ENCODE measurements around the gene TNN. TPM values are rescaled to one million over a fixed set of nuclear protein-coding genes. Genes with fewer than 3 reads are reported as not detected.
"Not testable (repeated sequence)": the region's sequence is repeated elsewhere in the genome, so short reads cannot be mapped to it uniquely, and the experiment has no call there.

Gene TNN, protein sequence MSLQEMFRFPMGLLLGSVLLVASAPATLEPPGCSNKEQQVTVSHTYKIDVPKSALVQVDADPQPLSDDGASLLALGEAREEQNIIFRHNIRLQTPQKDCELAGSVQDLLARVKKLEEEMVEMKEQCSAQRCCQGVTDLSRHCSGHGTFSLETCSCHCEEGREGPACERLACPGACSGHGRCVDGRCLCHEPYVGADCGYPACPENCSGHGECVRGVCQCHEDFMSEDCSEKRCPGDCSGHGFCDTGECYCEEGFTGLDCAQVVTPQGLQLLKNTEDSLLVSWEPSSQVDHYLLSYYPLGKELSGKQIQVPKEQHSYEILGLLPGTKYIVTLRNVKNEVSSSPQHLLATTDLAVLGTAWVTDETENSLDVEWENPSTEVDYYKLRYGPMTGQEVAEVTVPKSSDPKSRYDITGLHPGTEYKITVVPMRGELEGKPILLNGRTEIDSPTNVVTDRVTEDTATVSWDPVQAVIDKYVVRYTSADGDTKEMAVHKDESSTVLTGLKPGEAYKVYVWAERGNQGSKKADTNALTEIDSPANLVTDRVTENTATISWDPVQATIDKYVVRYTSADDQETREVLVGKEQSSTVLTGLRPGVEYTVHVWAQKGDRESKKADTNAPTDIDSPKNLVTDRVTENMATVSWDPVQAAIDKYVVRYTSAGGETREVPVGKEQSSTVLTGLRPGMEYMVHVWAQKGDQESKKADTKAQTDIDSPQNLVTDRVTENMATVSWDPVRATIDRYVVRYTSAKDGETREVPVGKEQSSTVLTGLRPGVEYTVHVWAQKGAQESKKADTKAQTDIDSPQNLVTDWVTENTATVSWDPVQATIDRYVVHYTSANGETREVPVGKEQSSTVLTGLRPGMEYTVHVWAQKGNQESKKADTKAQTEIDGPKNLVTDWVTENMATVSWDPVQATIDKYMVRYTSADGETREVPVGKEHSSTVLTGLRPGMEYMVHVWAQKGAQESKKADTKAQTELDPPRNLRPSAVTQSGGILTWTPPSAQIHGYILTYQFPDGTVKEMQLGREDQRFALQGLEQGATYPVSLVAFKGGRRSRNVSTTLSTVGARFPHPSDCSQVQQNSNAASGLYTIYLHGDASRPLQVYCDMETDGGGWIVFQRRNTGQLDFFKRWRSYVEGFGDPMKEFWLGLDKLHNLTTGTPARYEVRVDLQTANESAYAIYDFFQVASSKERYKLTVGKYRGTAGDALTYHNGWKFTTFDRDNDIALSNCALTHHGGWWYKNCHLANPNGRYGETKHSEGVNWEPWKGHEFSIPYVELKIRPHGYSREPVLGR (N-terminal part only)
- total RNA-seq (0.38 TPM), polyA plus RNA-seq (0.27 TPM)
- long read RNA-seq, donor 1, result 0 reads
- long read RNA-seq, donor 2, result 0 reads
- long read RNA-seq, donor 3, result 0 reads
- long read RNA-seq, donor 4, result 0 reads
- long read RNA-seq, donor 5, result 0 reads
- long read RNA-seq, donor 6, result 0 reads
- long read RNA-seq, donor 7, result 0 reads
- long read RNA-seq, donor 8, result 0 reads
- long read RNA-seq, donor 9, result 0 reads
- long read RNA-seq, donor 10, result 0 reads

DNA sequence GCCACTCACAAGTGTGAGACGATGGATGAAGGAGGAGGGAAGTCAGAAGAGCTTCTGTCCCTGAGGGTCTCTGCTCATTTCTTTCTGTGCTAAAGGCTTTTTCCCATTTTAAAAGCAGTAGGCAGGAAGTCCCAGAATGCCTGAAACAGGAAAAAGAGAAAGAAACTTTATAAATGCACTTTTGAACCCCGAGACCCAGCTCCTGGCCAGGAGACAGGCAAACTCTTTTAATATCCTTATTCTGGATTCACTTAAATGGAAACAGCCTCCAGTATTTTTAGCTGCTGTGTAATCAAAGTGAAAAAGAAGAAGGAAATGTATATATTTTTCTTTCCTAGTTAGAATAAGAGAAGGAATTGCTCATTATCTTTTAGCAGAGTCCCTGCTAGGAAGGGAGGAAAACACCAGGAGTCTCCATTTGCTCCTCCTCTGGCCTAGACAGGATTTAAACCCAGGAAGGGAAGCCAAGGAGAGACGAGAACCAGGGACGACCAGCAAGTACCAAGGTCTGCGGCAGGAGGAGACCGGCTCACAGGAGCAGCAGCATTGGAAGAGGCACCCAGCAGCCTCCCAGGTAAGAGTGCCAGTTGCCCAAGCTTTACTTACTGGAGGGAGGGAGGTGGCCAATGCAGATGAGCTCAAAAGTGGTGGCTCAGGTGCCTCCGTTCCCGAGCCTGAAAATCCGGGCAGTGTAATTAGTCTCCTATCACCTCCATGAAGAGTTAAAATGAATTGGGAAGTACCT lies at the start of gene TNN:
TSS of gene TNN (plus strand) at position 472 of the 745 bp plus-strand sequence. CDS start 9,586 bp downstream, outside the sequence.
- H3K4me1 ChIP-seq (ENCODE audit: control insufficient read depth in 2 of 2, insufficient read depth in 2 of 2, low read length in 2 of 2), result peaks cover 0 to 6% of the 10 kb centered on the region in 2 donors
- no peak within 1 kb of the TSS for H3K27ac ChIP-seq (ENCODE audit: low read depth in 1 of 2, low read length in 1 of 2)
- no peak for DNase-seq (ENCODE audit: low read depth in 6 of 9, low spot score in 9 of 9)
- H3K36me3 ChIP-seq (ENCODE audit: control insufficient read depth in 2 of 2, insufficient read depth in 2 of 2, low read length in 1 of 2), result no peaks in the 10 kb centered on the region
- H3K4me3 ChIP-seq (ENCODE audit: low read length in 2 of 2), result no peak within 1 kb of the TSS
- no peaks in the 10 kb centered on the region for H3K27me3 ChIP-seq (ENCODE audit: control insufficient read depth in 2 of 2, insufficient read depth in 1 of 2, low read length in 1 of 2)
- WGBS, result 95% methylated on average over 9 of the region's 9 CpGs
- no peaks in the 10 kb centered on the region for H3K9me3 ChIP-seq (ENCODE audit: control insufficient read depth in 2 of 2, insufficient read depth in 1 of 2, low read length in 1 of 2)

DNA sequence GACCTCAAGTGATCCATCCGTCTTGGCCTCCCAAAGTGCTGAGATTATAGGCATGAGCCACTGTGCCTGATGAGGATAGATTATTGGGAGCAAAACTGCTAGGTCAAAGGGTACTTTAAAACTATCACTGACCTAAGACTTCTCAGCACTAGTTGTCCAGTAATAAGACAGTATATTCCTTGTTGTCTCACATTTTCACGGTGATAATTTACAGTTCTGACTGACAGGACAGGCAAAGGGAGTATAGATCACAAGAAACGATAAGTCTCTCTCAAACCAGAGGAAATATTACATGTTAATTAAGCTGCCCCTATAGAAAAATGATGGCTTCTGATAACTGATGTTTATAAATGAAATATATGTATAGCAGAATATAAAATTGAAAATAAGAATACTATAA lies 48.1 kb upstream of the TNN start:
- Histone ChIP-seq H3K27me3 (ENCODE audit: control insufficient read depth in 2 of 2, insufficient read depth in 1 of 2, low read length in 1 of 2) (no peaks in the 10 kb centered on the region), H3K9me3 (ENCODE audit: control insufficient read depth in 2 of 2, insufficient read depth in 1 of 2, low read length in 1 of 2) (no peaks in the 10 kb centered on the region), H3K27ac (ENCODE audit: low read depth in 1 of 2, low read length in 1 of 2) (no peak overlapping the region), H3K4me1 (ENCODE audit: control insufficient read depth in 2 of 2, insufficient read depth in 2 of 2, low read length in 2 of 2) (peaks cover 6 to 11% of the 10 kb centered on the region in 2 donors), H3K36me3 (ENCODE audit: control insufficient read depth in 2 of 2, insufficient read depth in 2 of 2, low read length in 1 of 2) (peaks cover 32 to 34% of the 10 kb centered on the region in 2 donors), H3K4me3 (ENCODE audit: low read length in 2 of 2) (no peak overlapping the region)
- 99% methylated on average over 3 of the region's 3 CpGs for WGBS
- DNase-seq (ENCODE audit: low read depth in 6 of 9, low spot score in 9 of 9), result no peak

DNA sequence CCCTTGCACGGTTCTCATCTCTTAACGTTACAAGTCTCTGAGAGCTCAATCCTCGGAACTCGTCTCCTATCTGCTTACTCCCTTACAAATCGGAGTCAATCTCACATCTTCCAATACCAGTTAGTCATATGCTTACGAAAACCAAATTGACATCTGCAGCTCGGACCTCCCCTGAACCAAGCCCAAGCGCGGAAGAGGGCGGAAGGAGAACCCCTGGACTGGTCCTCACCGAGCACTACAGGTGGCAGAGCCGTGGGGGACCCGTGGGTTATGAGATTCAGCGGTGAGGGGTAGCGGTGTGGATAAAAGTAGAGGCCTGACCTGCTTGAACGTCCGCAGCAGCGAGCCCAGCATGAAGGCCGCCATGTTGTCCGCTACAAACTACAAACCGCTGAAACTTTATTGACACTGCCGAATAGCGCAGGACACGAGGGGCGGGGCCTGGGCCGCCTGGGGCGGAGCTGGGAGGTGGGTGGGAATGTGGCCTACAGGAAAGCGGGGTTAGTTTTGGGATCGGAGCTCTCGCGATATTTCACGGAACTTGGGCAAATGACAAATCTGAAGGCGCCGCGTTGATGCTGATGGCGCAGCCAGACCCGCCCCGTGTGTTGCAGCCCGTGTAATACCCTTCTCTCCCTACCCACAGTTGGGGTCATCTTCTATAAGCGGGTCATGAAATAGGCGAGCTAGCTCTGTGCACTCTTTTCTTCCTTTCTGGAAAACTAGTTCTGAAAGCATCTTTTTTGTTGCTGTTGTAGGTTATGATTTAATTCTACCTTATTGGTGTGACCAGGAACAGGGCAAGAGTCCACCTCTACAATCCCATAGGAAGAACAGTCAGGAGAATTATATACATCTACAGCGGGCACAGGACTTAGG lies 44.4 kb upstream of the TNN start, which contains the start of gene MRPS14:
TSS of gene MRPS14 (minus strand) at position 383 of the 879 bp plus-strand sequence. CDS start at position 366, 17 bp downstream.
- H3K9me3 ChIP-seq (ENCODE audit: control insufficient read depth in 2 of 2, insufficient read depth in 1 of 2, low read length in 1 of 2), result no peaks in the 10 kb centered on the region
- DNase-seq (ENCODE audit: low read depth in 6 of 9, low spot score in 9 of 9), result peak; percentile 94 to 99 (median 99)
- H3K27ac ChIP-seq (ENCODE audit: low read depth in 1 of 2, low read length in 1 of 2), result peak within 1 kb of the TSS; percentile 85 to 88
- 4% methylated on average over 42 of the region's 42 CpGs for WGBS
- H3K4me3 ChIP-seq (ENCODE audit: low read length in 2 of 2), result peak within 1 kb of the TSS; percentile 58 to 79
- H3K4me1 ChIP-seq (ENCODE audit: control insufficient read depth in 2 of 2, insufficient read depth in 2 of 2, low read length in 2 of 2), result peaks cover 6 to 11% of the 10 kb centered on the region in 2 donors
- peaks cover 0 to 3% of the 10 kb centered on the region in 2 donors for H3K36me3 ChIP-seq (ENCODE audit: control insufficient read depth in 2 of 2, insufficient read depth in 2 of 2, low read length in 1 of 2)
- H3K27me3 ChIP-seq (ENCODE audit: control insufficient read depth in 2 of 2, insufficient read depth in 1 of 2, low read length in 1 of 2), result no peaks in the 10 kb centered on the region

DNA sequence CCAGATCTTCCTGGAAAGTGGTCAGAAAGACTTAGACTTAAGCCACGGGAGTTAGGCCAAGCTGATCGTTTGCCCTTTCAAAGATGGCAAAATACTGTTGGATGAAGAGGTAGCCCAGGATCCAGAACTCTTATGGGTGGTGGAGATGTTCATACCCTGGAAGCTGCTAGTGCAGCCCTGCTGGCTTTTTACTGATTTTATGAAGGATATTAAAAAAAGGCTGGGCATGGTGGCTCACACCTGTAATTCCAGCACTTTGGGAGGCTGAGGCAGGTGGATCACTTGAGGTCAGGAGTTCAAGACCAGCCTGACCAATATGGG lies 43.8 kb upstream of the TNN start:
- not testable (repeated sequence) for H3K36me3 ChIP-seq (ENCODE audit: control insufficient read depth in 2 of 2, insufficient read depth in 2 of 2, low read length in 1 of 2); DNase-seq (ENCODE audit: low read depth in 6 of 9, low spot score in 9 of 9); H3K9me3 ChIP-seq (ENCODE audit: control insufficient read depth in 2 of 2, insufficient read depth in 1 of 2, low read length in 1 of 2); H3K27me3 ChIP-seq (ENCODE audit: control insufficient read depth in 2 of 2, insufficient read depth in 1 of 2, low read length in 1 of 2)
- Histone ChIP-seq H3K4me1 (ENCODE audit: control insufficient read depth in 2 of 2, insufficient read depth in 2 of 2, low read length in 2 of 2) (peaks cover 6 to 11% of the 10 kb centered on the region in 2 donors), H3K27ac (ENCODE audit: low read depth in 1 of 2, low read length in 1 of 2) (peak overlapping the region; percentile 31 to 88), H3K4me3 (ENCODE audit: low read length in 2 of 2) (peak overlapping the region; percentile 58 to 79)
- 98% methylated on average over 2 of the region's 2 CpGs for WGBS

DNA sequence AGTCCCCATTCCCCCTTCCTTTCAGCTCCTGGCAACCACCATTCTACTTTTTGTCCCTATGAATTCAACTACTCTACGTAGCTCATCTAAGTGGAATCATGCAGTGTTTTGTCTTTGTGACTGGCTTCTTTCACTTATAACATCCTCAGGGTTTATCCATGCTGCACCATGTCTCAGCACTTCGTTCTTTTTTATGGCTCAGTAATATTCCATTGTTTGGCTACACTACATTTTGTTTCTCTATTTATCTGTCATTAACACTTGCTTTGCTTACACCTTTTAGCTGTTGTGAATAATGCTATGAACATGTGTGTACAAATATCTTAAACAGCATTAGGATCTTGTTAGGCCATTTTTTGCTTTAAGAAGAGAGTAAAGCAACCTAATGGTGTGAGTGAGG lies 42.9 kb upstream of the TNN start:
- Histone ChIP-seq H3K27ac (ENCODE audit: low read depth in 1 of 2, low read length in 1 of 2) (no peak overlapping the region), H3K4me3 (ENCODE audit: low read length in 2 of 2) (no peak overlapping the region), H3K36me3 (ENCODE audit: control insufficient read depth in 2 of 2, insufficient read depth in 2 of 2, low read length in 1 of 2) (no peaks in the 10 kb centered on the region), H3K9me3 (ENCODE audit: control insufficient read depth in 2 of 2, insufficient read depth in 1 of 2, low read length in 1 of 2) (no peaks in the 10 kb centered on the region), H3K4me1 (ENCODE audit: control insufficient read depth in 2 of 2, insufficient read depth in 2 of 2, low read length in 2 of 2) (peaks cover 6 to 13% of the 10 kb centered on the region in 2 donors), H3K27me3 (ENCODE audit: control insufficient read depth in 2 of 2, insufficient read depth in 1 of 2, low read length in 1 of 2) (no peaks in the 10 kb centered on the region)
- 97% methylated on average over 2 of the region's 2 CpGs for WGBS
- DNase-seq (ENCODE audit: low read depth in 6 of 9, low spot score in 9 of 9), result no peak

DNA sequence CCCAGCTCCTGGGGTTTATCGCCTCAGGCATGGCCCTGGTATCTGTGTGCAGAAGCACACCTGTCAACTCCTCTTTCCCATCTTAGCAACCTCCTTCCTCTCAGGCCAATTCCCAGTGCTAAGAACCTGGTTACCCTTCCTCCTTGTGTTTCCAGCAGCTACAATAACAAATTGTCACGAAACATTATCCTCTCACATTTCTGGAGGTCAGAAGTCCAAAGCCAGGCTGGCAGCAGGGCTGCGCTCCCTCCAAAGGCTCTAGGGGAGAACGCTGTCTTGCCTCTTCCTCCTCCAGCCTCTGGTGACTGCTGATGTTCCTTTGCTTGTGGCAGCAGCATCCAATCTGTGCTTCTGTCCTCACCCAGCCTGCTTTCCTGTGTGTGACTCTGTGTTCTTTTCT lies 33.7 kb upstream of the TNN start:
- no peak overlapping the region for H3K27ac ChIP-seq (ENCODE audit: low read depth in 1 of 2, low read length in 1 of 2)
- H3K36me3 ChIP-seq (ENCODE audit: control insufficient read depth in 2 of 2, insufficient read depth in 2 of 2, low read length in 1 of 2), result no peaks in the 10 kb centered on the region
- no peaks in the 10 kb centered on the region for H3K27me3 ChIP-seq (ENCODE audit: control insufficient read depth in 2 of 2, insufficient read depth in 1 of 2, low read length in 1 of 2)
- WGBS, result 97% methylated on average over 4 of the region's 4 CpGs
- no peak for DNase-seq (ENCODE audit: low read depth in 6 of 9, low spot score in 9 of 9)
- no peaks in the 10 kb centered on the region for H3K9me3 ChIP-seq (ENCODE audit: control insufficient read depth in 2 of 2, insufficient read depth in 1 of 2, low read length in 1 of 2)
- peaks cover 0 to 2% of the 10 kb centered on the region in 2 donors for H3K4me1 ChIP-seq (ENCODE audit: control insufficient read depth in 2 of 2, insufficient read depth in 2 of 2, low read length in 2 of 2)
- no peak overlapping the region for H3K4me3 ChIP-seq (ENCODE audit: low read length in 2 of 2)

DNA sequence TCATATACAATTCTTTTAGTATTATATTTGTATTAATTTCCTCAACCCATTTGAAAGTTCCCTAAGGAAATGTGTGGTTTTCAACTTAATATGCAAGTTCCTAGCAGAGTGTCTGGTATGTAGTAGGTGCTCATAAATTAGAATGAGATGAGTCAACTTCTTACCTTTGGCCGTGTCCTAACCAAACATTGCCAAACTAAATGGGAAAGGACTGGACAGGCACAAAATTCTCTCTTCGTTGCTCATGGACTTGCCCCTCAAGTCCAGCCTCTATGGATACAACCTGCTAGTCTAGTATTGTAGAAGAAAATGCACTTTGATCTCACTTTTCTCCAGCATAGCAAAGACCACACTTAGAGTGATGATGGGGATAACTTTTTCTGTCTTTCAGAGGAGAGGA lies 32.9 kb upstream of the TNN start:
- no peak overlapping the region for H3K4me3 ChIP-seq (ENCODE audit: low read length in 2 of 2)
- H3K9me3 ChIP-seq (ENCODE audit: control insufficient read depth in 2 of 2, insufficient read depth in 1 of 2, low read length in 1 of 2), result no peaks in the 10 kb centered on the region
- H3K27ac ChIP-seq (ENCODE audit: low read depth in 1 of 2, low read length in 1 of 2), result no peak overlapping the region
- DNase-seq (ENCODE audit: low read depth in 6 of 9, low spot score in 9 of 9), result no peak
- H3K36me3 ChIP-seq (ENCODE audit: control insufficient read depth in 2 of 2, insufficient read depth in 2 of 2, low read length in 1 of 2), result no peaks in the 10 kb centered on the region
- no peaks in the 10 kb centered on the region for H3K4me1 ChIP-seq (ENCODE audit: control insufficient read depth in 2 of 2, insufficient read depth in 2 of 2, low read length in 2 of 2)
- no peaks in the 10 kb centered on the region for H3K27me3 ChIP-seq (ENCODE audit: control insufficient read depth in 2 of 2, insufficient read depth in 1 of 2, low read length in 1 of 2)
- WGBS, result 91% methylated on average over 2 of the region's 2 CpGs

Measured in thymus (tissue), 14 donors.